ENCODE data around the gene ST3GAL5.

ST3GAL5 gene

GRCh38 chr2:85823951-85824350 is 64.8 kb downstream of the ST3GAL5 start:
- H3K4me3 ChIP-seq (ENCODE audit: low read length), result no peak overlapping the region
- no peak for DNase-seq (ENCODE audit: low read depth)
- TF ChIP-seq, protein P1, sequence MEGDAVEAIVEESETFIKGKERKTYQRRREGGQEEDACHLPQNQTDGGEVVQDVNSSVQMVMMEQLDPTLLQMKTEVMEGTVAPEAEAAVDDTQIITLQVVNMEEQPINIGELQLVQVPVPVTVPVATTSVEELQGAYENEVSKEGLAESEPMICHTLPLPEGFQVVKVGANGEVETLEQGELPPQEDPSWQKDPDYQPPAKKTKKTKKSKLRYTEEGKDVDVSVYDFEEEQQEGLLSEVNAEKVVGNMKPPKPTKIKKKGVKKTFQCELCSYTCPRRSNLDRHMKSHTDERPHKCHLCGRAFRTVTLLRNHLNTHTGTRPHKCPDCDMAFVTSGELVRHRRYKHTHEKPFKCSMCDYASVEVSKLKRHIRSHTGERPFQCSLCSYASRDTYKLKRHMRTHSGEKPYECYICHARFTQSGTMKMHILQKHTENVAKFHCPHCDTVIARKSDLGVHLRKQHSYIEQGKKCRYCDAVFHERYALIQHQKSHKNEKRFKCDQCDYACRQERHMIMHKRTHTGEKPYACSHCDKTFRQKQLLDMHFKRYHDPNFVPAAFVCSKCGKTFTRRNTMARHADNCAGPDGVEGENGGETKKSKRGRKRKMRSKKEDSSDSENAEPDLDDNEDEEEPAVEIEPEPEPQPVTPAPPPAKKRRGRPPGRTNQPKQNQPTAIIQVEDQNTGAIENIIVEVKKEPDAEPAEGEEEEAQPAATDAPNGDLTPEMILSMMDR (conservative IDR thresholded peaks at IDR 0.05; ENCODE audit: low read depth, low read length), result no peak

GRCh38 chr2:85822766-85823165 is 66.0 kb downstream of the ST3GAL5 start:
- H3K4me3 ChIP-seq (ENCODE audit: low read length), result no peak overlapping the region
- TF ChIP-seq, protein P1 (conservative IDR thresholded peaks at IDR 0.05; ENCODE audit: low read depth, low read length), result no peak
- no peak for DNase-seq (ENCODE audit: low read depth)

GRCh38 chr2:85819811-85820510 is 68.8 kb downstream of the ST3GAL5 start:
- H3K4me3 ChIP-seq (ENCODE audit: low read length), result no peak overlapping the region
- no peak for DNase-seq (ENCODE audit: low read depth)
- TF ChIP-seq, protein P1 (conservative IDR thresholded peaks at IDR 0.05; ENCODE audit: low read depth, low read length), result no peak

- no peak overlapping the region for H3K4me3 ChIP-seq (ENCODE audit: low read length)
- TF ChIP-seq, protein P1 (conservative IDR thresholded peaks at IDR 0.05; ENCODE audit: low read depth, low read length), result no peak
- DNase-seq (ENCODE audit: low read depth), result no peak
Measured at GRCh38 chr2:85814802-85815550, 73.8 kb downstream of the ST3GAL5 start.

- H3K4me3 ChIP-seq (ENCODE audit: low read length), result no peak overlapping the region
- TF ChIP-seq, protein P1 (conservative IDR thresholded peaks at IDR 0.05; ENCODE audit: low read depth, low read length), result peak; percentile 99
- DNase-seq (ENCODE audit: low read depth), result peak; percentile 38
Measured at GRCh38 chr2:85813982-85814801, 74.6 kb downstream of the ST3GAL5 start.

DNA sequence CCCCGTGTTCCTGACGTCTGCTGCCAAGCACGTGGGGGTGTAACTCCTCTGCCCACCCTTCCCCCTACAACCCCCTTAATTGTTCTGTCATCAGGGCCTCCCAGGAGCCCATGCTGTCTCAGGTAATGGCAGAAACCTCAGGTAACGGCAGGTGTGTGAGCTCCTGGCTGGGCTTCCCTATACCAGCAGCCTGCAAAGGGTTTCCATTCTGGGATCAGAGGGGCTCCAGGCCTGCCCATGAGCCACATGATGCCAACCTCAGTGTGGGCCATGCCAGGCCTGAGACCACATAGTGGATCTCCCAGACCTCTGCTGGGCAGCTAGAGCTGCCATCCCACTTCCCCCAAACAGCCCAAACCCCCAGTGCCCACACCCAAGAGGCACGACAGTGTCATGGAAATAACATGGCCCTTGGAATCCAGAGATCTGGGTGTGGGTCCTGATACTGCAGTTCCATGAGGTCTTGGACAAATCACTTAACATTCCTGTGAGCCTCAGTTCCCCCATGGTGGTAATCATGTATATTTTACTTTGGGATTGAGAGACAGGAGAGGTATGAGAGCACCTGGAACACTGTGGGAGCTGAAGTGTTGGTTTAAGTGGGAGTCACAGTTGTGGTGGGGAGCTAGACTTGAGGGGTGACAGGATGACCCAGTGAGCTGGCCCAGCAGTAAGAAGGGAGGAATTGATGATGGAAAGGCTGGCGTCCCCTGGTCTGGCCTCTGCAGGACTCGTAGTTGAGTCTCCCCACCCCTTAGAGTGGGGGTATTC is 75.4 kb downstream of the ST3GAL5 start:
- DNase-seq (ENCODE audit: low read depth), result no peak
- H3K4me3 ChIP-seq (ENCODE audit: low read length), result no peak overlapping the region
- TF ChIP-seq, protein P1 (conservative IDR thresholded peaks at IDR 0.05; ENCODE audit: low read depth, low read length), result no peak
